GM19238 (cell line): Measurements from ENCODE around the gene FOXC2.
"Not testable (repeated sequence)": the region's sequence is repeated elsewhere in the genome, so short reads cannot be mapped to it uniquely, and the experiment has no call there.

Source experiments
- DNase-seq: peaks from one replicate; pipeline ENCODE4 v3.0.0; 2011; ENCODE audit warnings: low spot score; ENCODE audit not compliant: insufficient read length

Gene FOXC2

DNA sequence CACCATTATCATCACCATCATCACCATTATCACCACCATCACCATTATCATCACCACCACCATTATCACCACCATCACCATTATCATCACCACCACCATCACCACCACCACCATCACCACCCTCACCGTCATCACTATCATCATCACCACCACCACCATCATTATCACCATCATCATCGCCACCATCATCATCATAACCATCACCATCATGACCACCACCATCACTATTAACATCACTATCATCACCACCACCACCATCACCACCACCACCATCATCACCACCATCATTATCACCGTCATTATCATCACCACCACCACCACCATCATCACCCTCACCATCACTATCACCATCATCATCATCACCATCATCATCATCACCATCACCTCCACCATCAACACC, 20.9 kb downstream of the FOXC2 start:
- DNase-seq, result no peak

DNA sequence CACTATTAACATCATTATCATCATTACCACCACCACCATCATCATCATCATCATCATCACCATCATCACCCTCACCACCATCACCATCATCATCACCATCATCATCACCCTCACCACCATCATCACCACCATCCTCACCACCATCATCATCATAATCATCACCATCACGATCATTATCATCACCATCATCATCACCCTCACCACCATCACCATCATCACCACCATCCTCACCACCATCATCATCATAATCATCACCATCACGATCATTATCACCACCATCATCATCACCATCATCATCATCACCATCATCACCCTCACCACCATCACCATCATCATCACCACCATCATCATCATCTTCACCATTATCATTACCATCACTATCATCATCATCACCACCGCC, 21.3 kb downstream of the FOXC2 start:
- DNase-seq, result not testable (repeated sequence)

DNA sequence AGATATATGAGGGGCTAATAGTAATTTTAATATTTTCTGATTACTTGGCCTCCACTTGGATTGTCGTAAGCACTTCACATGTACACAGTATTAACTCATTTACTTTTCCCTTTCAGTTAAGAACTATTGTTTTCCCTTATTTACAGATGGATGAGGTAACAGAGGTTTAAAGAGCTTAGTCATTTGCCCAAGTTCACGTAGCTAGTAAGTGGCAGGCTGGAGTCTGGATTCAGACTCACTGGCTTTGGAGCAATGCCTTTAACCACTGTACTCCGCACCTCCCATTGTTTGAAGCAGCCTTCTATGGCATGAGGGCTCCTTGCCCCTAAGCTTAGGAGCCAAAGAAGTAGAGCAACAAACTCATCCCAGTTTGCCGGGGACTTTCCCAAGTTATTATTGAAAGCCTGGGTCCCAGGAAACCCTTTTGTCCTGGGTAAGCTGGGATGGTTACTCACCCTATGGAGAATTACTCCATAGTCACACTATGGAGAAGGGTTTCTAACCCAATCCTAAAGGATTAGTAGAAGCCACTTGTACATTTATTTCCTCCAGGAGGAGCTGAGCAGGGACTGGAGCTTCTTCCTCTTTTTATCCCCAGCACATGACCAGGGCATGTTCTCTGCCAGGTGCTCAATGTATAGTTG, 24.0 kb downstream of the FOXC2 start:
- no peak for DNase-seq

DNA sequence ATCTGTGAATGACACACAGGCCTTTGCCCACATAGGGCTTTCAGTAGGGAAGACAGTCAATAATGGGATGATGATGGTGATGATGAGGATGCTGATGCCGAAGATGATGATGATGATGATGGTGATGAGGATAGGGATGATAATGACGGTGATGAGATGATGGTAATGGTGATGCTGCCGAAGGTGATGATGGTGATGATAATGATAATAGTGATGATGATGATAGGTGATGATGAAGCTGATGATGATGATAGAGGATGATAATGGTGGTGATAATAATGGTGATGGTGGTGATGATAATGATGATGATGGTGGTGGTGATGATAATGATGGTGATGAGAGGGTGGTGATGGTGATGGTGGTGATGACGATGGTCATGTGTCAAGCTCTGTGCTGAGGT, 24.6 kb downstream of the FOXC2 start:
- no peak for DNase-seq

DNA sequence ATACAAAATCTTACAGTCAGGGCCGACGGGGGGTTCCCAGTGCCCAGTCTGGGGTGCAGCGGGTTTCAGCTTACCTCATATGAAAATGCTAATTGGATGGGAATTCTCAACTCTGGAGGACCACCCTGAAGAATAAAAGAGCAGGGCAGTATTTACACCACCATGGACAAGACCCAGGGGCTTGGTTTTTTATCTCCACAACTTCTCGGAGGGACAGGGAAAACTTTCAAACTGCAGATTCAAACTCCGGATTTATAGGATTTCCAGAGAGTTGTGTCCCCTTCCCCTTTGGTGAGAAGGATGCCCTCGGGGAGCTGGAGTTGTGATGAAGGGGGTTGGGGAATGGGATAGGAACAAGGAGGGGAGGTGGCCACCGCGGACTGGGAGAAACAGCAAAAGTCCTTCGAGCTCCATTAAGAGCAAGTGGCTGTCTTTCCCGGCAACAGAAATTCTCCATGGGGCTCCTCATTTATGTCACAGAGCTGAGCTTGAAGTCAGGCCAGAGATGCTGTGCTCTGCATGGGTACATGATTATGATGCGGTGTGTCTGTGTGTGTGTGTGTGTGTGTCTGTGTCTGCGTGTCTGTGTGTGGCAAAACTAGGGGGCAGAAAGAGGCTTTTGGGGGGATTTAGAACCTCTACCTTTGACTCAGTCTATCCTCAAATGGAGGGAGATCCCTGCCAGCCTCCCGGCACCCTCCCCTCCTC, 27.4 kb downstream of the FOXC2 start:
- no peak for DNase-seq

DNA sequence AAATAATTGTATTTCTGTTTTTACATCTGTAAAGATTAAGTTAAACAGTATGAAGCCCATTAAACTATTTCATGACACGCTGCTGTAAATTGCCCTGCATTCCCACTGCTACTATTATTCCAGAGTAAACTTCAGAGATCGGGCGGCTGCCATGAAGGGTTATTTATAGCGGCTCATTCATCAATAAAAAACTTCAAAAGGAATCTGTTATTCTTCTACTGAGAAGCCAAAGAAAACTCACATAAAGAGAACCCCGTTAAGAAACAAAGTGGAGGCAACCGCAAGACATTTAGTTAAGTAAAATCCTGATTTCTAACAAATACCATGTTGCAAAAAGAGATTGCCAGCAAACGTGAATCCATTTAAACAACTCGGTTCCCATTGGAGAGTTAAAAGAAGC, 28.1 kb downstream of the FOXC2 start:
- DNase-seq, result no peak

DNA sequence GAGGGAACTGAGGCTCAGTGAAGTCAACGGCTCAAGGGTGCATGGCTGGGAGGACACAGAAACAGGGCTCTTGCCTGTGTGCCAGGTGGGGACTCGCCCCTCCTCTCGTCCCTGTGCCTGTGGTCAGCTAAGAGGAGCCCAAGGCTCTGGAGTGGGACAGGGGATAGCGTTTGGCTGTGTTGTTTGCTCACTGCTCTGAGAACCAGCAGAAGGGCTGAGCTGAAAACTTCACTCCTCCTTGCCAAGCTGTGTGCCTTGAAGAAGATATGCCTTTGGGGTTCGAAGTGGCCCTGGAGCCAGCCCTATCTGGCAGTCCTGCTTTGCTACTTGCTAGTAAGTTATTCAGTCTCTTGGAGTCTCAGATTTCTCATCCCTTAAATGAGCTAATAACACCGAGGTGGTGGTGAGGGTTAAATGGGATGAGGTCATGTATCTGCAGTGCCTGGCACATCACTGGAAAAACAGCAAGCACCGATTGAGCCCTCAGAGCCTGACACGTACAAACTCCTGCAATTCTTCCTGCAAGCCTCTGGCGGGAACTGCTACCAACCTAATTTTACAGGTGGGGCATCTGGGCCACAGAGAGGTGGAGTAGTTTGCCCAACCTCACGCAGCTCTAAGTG, 29.5 kb downstream of the FOXC2 start:
- DNase-seq, result no peak

DNA sequence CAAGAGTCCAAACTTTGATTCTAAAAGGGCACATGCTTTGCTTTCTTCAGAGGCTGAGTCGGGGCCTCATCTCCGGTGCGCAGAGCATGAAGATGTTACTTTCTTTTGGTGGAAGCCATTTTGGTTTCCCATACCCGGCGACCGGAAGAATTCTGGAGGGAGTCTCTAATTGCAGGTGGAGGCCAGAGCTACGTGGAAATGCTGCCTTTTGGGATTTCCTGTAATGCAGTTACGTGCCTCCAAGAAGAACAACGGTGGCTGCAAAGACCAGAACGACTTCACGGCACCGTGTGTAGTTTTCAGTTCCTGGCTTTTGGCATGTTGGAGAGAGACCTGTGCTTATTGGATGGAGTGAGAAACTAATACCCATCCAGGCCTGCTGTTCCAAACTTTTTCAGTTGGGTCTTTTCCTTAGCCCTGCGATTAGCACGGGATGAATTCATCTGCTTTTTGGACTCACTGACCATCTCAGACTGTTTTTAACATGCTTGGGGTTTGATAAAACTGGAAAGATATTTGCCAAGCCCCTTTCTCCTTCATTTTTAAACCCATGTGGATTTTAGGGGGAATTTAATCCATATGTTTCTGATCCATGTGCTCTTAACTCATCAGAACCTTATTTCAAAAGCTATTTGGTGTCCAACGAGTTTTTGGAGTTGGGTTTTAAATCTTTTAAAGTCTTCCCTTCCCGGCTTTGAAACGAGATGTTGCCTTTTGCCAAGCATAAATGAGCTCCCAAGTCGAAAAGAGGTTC, 30.7 kb downstream of the FOXC2 start:
- no peak for DNase-seq

DNA sequence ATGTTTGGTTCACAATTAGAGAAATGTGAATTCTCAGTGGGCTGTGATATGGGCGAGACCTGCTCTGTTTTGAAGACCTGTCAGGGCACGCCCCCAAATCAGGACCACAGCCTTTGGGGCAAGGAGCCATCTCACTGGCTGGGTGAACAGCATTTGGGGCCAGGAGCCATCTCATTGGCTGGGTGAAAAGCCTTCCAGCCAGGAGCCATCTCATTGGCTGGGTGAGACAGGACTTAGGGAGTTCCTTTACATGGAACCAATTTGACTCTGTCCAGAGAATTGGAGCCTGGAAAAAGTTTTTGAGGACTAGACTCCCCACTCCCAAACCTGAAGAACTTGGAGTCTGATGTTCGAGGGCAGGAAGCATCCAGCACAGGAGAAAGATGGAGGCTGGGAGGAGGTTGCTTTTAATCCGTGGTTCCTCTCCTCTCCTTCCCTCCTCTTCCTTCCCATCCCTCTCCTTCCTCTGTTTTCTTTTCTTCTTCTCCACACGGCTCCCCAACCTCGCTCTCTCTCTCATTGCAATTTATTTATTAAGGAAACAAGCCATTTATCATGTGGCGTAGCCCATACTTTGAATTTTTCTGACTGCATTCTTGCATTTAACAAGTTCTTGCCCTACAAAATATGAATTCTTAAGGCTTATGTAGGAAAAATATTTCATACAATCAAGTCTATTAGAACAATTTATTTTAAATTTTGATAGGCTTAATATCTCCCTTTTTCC, 31.4 kb downstream of the FOXC2 start:
- no peak for DNase-seq

DNA sequence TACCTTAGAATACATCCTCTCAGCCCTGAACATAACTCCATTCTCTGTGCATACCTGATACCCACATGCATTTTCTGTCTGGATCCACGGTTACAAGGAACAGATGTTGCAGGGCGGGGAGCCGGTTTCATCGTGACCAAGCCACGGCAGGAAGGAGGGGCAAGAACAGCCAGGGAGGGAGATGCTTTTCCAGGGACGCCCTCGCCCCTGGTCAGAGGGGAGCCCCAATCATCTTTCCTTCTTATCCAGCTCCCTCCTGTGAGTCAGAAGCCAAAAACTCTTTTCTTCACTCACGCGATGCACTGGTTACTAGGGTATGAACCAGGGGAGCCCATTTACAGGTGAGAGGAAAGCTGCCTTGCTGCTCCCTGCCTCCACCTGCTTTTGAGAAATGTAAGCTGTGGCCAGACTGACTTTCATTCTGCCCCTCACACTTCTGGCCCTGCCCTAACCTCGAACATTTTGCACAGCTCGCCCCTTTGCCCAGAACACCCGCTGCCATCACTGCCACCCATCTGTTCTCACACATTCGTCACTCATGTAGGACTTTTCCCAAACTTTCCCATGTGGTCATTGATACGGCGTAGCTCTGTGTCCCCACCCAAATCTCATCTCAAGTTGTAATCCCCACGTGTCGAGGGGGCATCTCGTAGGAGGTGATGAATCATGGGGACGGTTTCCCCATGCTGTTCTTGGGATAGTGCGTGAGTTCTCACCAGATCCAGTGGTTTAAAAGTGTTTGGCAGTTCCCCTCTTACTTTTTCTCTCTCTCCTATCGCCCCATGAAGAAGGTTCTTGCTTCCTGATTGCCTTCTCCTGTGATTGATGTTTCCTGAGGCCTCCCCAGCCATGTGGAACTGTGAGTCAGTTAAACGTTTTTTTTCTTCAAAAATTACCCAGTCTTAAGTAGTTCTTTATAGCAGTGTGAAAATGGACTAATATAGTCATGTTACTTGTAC, 32.3 kb downstream of the FOXC2 start:
- no peak for DNase-seq

DNA sequence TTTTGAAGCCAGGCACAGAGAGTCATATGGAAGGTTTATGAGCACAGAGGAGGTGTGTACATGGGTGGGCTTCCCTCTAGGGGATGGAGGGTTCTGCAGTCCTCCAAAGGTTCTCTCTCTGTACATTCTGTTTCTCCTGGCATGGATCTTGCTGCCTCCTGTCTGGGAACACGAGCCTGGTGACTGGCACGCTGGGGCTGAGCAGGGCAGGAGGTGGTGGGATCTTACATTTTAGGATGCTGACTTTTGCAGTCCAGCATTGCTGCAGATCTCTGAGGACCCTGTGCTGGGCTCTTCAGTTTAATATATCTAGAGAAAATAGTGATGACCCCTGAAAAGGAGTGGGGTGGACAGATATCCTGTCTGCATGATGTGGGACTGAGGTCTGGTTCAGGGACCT, 34.7 kb downstream of the FOXC2 start:
- no peak for DNase-seq

DNA sequence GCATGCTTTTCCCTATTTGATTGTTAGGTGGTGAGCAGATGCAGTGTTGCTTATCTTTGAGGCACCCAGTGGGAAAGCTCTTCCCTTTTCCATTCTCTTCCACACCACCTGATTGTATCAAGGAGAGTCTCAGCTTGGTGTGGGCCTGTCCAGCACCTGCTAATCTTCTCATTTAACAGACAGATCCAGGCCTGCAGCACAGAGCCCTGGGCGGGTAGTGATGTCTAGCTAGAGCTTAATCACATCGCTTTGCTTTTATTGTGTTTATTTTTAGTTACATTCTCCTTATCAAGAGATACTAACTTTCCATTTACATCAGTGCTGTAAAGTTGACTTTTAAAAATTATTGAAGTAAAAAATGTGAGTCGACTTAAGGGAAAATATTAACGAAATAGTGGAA, 35.9 kb downstream of the FOXC2 start:
- DNase-seq, result no peak

DNA sequence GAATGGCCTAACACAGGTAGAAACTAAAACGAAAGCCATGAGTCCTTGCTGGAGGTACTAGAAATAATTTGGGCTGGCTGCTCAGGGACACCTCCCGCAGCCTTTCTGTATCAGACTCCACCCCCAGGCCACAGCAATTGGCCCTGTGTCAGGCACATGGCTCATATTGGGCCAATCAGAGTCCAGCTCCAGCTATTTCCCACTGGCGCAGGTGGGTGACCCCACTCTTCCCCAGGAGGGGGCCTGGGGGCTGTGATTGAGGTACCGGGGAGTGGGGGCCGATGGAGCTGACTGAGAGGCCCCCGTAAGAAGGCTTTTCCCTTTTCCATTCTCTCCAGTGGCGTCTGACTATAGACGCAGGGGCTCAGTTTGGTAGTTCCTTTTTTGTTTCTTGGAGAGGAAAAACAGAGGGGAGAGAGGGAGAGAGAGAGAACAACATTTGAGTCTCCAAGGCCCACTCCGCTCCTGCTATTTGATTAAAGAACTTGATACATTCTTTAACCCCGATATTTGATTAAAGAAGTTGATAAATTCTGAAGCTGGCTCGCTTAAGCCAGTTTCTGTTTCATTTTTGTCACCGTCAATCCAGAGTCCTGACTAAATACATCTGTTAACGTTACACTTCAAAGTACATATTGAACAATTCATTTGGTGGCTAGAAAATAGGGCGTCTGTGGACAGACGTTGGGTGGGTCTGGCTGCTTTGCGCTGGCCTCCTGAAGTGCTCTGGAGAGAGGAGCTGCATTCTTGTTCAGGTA, 38.0 kb downstream of the FOXC2 start:
- DNase-seq, result peak; percentile 46

DNA sequence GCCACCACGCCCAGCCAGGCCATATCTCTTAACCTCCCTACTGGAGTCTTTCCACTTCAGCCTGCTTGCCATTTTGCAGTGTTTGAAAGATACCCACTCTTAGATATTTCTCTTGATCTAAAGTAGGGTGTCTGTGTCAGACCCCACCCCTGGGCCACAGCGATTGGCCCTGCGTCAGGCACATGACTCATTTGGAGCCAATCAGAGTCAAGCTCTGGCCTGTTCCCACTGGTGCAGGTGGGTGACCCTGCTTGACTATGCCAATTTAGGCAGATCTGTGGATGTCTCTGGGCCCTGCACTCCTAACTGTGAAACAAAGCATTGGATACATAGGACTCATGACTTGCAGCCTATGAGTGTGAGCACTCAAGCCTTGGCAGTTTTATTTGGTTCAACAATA, 39.3 kb downstream of the FOXC2 start:
- no peak for DNase-seq

DNA sequence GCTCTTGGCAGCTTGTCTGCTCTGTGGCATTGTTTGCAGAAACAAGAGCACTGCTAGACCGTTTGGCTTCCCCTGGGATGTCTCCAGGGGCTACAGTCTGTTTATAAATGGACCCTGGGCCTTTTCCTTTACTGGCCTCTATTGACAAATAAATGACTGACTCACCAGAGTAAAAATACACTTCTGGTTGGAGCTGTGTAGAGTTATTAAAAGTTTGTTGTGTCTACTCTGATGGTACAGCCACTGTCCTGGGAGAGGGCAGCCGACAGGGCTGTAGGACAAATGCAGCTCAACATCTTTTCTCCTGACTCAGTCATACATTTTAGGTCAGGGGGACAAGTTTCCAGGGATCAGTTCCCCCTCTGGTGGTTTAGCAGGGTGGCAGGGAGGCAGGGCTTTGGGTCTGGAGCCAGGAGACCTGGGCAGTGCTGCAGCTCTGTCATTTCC, 41.7 kb downstream of the FOXC2 start:
- no peak for DNase-seq

DNA sequence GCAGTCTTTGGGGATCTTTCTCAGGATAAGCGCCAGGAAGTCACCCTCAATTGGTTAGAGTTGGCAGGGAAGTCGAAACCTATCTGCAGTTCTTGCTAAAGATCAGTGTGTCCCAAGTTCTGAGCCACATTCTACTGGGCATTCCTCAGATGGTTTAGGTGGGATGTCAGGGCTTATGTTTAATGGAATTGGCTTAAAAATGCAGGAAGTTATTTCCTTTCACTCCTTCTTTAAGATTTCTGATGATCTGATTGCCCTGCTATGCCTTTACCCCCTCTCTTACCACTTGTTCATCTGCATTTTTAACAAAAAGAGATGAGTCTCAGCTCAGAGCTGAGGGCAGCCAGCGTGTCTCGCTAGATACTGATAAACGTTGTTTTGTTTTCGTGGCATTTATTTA, 42.5 kb downstream of the FOXC2 start:
- DNase-seq, result no peak

DNA sequence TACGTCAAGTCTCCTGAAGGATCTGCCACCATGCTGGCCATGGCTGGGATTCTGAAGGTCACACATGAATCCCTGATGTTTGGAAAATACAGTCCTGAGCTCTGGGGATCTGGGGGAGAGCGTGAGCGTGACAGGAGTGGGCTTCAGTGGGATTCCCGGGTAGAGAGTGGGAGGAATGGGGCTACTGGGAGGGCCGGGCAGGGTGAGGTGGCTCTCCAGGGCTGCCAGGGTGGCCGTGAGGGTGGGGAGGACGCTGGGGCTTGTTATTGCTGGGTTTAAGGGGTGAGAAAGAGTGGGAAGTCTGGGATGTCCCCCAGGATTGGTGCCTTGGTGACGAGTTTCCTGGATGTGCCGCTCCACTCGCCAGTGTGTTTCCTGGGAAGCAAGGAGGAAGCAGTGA, 43.0 kb downstream of the FOXC2 start:
- DNase-seq, result no peak

DNA sequence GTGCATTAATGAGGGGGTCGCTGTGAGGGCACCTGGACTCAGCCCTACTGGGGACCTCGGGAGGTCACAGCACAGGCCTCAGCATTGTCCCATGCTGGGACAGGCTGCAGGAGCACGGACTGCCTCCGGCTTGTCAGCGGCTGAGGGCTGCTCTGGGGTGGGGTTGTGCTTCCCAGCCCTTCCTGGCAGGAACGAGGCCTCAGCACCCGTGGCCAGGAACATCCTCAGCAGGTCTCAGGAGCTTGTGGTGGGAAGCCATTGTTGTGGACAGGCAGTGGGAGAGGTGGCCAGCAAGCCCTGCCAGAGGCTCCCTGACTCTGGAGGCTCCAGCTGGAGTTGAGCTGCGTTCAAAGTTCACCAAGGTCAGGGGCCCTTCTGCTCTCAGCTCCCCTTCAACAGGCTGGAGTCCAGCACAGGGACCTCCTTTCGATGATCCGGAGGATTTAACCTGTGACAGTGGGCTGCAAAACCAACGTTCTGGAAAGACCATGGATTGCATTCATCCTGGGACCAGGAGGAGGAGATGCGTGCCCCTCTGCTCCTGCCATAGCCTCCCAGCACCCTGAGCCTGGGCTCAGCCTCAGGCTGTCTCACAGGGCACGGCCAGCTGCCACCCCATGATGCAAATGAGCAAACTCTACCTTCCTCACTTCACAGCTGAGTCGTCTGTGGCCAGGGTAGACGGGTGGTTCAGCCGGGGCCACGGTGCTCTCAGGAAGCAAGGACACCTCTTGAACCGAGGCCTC, 44.3 kb downstream of the FOXC2 start:
- no peak for DNase-seq

DNA sequence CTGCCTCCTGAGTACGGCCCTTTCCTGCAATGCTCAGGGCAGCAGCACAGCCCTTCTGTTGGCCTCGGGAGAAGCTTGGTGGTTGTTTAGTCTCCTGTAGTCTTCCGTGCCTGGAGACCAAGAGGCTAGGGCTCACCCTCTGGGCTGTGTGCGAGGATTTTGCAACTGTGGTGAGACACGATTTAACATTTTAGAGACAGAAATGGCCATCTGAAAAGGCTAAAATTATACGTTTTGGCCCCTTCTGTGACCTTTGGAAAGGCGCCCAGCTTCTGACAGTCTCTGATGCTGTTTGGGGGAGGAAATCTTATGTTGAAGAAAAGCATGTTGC, 44.9 kb downstream of the FOXC2 start:
- DNase-seq, result no peak
